DND-41 (cell line): Measurements from ENCODE around the gene FAM219A.

Source experiments
- EZH2 ChIP-seq: IDR thresholded peaks from 3 replicates; pipeline ENCODE4 v1.6.1; 2012; ENCODE audit warnings: borderline replicate concordance, low read depth, mild to moderate bottlenecking, moderate library complexity, low read length, inconsistent platforms; ENCODE audit not compliant: severe bottlenecking
- TF ChIP-seq, protein P1 (sequence below): IDR thresholded peaks from 2 replicates; pipeline ENCODE4 v1.5.1; 2012; ENCODE audit warnings: borderline replicate concordance, low read length, moderate library complexity, mild to moderate bottlenecking; ENCODE audit not compliant: poor library complexity, severe bottlenecking; ENCODE audit errors: extremely low read depth

DNA sequence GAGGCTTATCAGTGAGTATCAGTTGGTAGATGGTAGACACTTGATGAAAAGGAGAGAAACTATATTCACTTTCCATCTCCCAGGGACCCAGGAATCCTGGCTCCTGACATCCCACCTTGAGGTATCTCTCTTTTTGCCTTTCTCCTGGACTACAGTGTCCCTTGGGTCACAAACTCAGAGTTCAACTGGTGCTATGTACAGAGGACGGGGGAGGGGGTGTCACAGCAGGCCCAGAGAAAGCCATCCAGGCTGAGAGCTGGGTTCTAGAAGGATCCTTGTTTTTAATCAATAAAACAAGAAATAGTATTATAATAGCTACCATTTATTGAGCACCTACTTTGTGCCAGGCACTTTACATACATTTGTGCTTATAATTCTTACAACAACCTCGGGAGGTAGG is 92.0 kb downstream of the FAM219A start:
- TF ChIP-seq EZH2: no peak
- TF ChIP-seq, protein P1, sequence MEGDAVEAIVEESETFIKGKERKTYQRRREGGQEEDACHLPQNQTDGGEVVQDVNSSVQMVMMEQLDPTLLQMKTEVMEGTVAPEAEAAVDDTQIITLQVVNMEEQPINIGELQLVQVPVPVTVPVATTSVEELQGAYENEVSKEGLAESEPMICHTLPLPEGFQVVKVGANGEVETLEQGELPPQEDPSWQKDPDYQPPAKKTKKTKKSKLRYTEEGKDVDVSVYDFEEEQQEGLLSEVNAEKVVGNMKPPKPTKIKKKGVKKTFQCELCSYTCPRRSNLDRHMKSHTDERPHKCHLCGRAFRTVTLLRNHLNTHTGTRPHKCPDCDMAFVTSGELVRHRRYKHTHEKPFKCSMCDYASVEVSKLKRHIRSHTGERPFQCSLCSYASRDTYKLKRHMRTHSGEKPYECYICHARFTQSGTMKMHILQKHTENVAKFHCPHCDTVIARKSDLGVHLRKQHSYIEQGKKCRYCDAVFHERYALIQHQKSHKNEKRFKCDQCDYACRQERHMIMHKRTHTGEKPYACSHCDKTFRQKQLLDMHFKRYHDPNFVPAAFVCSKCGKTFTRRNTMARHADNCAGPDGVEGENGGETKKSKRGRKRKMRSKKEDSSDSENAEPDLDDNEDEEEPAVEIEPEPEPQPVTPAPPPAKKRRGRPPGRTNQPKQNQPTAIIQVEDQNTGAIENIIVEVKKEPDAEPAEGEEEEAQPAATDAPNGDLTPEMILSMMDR: no peak
